Uterus (tissue), 2 donors: ENCODE results near the gene TMEM178A.

Experiments
- CTCF ChIP-seq, 4 experiments: fragments of 200-600 bp in 2 of 4; fragments of 450-650 bp in 2 of 4; sonication (generic) in 2 of 4; IDR thresholded peaks; one replicate each; pipeline ENCODE4 v1.5.1; 2016 to 2019; ENCODE audit warnings: antibody characterized with exemption in 4 of 4, mild to moderate bottlenecking in 2 of 4, moderate library complexity in 1 of 4
- POLR2A ChIP-seq, 2 donors: fragments of 450-650 bp; IDR thresholded peaks; one replicate each; pipeline ENCODE4 v1.6.1; 2016; ENCODE audit warnings: antibody characterized with exemption in 2 of 2, mild to moderate bottlenecking in 1 of 2, moderate library complexity in 1 of 2

GRCh38 chr2:39625927-39626270, 39.8 kb upstream of the TMEM178A start:
- TF ChIP-seq CTCF (IDR thresholded peaks at IDR 0.05) (no peak), POLR2A (IDR thresholded peaks at IDR 0.05) (no peak)
